Measurements from ENCODE around the gene PDXP.
A peak's percentile ranks its signal among the peaks of the same experiment; 100 is the strongest.
"Not testable (repeated sequence)": the region's sequence is repeated elsewhere in the genome, so short reads cannot be mapped to it uniquely, and the experiment has no call there.

Gene PDXP

DNA sequence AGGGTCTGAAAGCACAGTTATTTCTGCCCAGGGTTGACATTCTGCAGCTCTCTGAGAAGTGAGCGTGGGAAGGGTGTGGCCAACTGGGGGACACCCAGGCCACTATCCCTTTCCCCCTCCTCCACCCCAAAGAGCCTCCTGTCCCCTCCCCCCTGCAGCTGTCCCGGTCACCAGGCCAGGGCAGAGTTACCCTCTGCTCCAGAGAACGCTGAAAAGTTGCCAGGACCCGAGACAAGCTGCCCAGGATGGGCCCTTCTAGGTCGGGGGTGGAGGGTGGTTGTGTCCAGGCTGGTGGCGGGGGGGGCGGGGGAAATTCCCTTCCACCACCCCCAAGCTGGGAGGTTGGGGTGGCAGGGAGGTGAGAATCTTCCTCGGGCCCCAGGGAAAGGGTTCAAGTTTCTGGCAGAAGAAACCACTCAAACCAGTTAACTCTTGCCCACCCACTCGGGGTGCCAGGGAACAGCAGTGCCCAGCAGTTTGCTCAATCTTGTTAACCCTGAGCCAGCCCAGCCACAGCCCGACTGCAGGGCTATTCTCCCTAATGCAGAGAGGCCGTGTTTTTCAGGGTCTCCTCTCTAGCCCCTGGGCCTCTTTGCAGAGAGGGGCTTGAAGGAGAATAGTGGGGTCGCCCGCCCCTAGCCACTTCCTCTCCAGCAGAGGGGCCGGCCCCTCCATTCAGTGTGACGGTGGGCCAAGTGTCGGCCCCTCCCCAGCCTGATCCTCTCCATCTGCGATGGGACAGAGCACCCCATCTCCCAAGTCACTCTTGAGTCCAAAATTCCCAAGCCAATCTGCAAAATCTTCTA, 17.6 kb downstream of the PDXP start:
- DNase-seq = no peak

DNA sequence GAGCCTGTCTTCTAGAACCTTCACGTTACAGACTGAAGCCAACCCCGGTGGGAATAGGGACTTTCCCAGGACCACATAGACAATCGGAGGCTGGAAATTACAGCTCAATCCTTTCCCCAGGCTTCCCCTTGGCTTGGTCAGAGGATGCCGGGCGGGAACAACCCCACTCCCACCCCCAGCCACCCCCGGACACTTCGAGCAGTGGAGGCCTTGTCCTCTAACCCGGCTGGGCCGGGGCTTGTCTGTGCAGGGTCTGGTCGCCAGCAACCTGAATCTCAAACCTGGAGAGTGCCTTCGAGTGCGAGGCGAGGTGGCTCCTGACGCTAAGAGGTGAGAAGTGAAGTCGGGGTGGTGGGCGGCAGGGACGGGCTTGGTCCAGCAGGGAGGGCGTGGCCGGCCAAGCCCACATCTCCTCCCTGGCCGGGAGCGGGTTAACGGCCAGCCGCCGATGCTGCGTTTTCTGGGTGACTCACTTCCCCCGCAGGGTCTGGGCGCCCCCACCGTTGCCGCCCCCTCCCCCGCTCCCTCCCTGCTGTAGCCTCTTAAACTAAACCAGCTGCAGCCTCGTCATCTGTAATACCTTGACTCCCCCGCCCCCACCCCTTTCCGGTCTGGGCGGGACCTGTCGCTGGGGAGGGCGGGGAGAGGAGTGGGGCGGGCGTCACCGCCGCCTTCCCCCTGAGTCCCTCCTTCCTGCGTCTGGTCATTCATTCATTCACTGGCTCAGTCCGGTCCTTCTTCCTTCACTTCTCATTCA, 18.4 kb downstream of the PDXP start:
- peak; percentile 92 for DNase-seq

DNA sequence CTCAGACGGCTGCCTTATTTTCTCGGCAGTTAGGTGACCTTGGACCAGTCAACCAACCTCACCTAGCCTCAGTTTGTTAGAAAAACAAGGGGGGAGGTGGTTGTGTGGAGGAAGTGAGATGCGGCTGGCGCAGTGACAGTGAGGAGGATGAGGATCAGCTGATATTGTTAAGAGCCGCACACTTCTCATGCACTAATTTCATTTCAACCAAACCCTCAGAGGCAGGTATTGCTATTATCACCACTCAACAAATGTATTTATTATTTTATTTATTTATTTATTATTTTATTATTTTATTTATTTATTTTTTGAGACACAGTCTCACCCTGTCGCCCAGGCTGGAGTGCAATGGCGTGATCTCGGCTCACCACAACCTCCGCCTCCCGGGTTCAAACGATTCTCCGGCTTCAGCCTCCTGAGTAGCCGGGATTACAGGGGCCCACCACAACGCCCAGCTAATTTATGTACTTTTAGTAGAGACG, 19.0 kb downstream of the PDXP start:
- no peak for DNase-seq

DNA sequence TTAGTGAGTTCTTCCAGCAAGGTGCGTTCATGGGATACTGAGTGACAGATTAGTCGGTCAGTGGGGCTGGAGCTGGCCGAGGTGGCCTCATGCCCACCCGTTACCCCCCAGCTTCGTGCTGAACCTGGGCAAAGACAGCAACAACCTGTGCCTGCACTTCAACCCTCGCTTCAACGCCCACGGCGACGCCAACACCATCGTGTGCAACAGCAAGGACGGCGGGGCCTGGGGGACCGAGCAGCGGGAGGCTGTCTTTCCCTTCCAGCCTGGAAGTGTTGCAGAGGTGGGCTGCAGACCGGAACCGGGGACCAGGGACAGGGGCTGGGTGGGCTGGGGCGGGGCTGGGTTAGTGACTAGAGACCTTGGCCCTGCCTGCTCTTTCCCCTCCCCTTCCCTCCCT, 19.8 kb downstream of the PDXP start:
- no peak for DNase-seq

DNA sequence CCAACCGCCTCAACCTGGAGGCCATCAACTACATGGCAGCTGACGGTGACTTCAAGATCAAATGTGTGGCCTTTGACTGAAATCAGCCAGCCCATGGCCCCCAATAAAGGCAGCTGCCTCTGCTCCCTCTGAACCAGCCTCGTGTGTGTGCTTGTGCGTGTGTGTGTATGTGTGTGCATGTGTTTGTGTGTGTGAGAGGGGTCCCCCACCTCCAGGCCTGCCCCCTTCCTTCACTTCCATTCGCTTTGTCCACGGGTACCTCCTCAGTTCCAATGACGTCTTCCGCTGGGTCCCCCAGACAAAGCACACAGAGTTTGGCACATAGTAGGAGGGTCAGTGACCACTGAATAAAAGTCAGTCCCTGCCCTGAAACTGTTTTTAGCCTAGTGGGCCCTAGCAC, 21.1 kb downstream of the PDXP start:
- no peak for DNase-seq

DNA sequence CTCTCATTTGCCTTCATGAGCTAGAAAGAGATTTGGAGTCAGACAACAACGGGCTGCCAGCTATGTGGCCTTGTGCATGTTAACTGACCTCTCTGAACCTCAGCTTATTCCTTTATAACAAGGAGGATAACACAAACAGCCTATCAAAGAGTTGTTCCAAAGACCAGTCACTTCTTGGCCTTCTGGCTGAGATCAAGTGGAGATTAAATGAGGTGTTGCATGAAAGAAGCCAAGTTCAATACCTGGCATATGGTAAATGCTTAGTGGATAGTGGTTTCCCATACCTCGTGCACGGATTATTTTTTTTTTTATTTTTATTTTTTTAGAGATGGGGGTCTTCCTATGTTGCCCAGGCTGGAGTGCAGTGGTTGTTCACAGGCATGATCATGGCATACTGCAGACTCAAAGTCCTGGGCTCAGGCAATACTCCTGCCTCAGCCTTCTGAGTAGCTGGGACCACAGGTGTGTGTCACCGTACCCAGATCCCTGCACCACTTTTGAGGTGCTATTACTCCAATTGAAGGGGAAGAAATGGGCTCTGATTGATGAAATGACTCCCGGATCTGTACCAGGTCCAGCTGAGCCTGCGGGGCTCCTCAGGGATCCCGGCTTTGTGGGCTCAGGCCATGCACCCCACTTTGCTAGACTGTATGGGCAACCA, 21.8 kb downstream of the PDXP start:
- no peak for DNase-seq

DNA sequence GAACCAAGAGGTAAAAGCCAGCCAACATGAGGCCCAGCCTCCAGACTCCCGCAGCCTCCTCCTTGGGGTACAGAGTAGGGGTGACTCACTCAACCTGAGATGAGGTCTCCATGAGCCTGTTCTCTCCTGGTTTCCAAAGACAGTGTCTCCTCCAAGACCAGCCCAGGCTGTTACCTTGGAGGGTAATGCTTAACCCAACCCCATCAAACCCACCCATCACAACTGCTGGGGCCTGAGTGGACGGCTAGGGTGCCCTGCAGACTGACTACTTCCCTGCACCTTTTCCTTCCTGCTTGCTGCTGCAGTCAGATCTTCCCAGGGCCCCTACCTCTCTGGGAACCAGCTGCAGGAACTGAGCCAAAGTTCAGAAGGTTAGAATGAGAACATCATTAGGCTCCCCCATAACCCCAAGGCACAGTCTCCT, 22.5 kb downstream of the PDXP start:
- DNase-seq = peak; percentile 13

DNA sequence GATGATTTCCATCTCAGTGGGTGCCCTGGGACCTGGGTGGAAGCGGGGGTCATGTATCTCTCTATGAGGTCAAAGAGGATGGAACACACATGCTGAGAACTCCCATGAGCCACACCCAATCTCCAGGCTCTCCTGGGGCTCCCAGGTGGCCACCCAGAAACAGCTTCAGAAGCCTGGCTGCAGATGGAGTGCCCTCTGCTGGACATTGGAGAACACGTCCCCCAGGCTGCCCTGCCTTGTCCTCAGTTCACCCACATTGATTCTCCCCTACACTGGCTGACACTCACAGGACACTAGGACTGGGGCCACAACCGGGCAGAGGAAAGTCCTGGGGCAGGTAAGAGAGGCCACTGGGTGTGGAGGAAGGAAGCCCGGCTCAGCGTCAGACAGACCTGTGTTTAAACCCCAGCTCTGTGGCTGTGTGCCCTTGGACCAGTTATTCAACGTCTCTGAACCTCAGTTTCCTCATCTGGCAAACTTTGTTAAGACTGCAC, 23.1 kb downstream of the PDXP start:
- peak; percentile 36 for DNase-seq

DNA sequence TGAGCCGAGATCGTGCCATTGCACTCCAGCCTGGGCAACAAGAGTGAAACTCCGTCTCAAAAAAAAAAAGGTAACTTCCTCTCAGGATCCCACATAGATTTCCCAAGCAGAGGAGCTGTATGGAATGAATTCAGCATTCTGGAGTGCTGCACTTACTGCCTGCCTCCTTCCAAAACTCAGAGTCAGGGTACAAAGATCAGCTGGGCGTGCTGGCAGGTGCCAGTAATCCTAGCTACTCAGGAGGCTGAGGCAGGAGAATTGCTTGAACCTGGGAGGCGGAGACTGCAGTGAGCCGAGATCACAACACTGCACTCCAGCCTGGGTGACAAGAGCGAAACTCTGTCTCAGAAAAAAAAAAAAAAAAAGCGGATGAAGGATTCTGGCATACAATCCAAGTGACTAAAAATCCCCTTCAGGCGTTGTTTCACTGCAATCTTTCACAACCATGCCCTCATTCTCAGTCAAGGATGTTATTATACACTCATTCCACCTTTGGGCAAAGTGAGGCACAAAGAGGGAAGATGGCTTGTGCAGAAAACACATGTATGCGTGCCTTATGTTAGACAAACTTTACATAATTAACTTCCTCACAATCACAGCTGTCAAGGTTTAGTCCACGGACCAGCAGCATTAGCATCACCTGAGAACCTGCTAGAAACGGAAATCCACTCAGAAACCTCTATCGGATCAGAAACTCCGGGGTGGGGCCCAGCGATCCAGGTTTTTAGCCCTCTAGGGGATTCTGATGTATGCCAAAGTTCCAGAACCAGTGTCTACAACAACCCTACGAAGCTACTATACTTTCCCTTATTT, 26.5 kb downstream of the PDXP start:
- DNase-seq = no peak

DNA sequence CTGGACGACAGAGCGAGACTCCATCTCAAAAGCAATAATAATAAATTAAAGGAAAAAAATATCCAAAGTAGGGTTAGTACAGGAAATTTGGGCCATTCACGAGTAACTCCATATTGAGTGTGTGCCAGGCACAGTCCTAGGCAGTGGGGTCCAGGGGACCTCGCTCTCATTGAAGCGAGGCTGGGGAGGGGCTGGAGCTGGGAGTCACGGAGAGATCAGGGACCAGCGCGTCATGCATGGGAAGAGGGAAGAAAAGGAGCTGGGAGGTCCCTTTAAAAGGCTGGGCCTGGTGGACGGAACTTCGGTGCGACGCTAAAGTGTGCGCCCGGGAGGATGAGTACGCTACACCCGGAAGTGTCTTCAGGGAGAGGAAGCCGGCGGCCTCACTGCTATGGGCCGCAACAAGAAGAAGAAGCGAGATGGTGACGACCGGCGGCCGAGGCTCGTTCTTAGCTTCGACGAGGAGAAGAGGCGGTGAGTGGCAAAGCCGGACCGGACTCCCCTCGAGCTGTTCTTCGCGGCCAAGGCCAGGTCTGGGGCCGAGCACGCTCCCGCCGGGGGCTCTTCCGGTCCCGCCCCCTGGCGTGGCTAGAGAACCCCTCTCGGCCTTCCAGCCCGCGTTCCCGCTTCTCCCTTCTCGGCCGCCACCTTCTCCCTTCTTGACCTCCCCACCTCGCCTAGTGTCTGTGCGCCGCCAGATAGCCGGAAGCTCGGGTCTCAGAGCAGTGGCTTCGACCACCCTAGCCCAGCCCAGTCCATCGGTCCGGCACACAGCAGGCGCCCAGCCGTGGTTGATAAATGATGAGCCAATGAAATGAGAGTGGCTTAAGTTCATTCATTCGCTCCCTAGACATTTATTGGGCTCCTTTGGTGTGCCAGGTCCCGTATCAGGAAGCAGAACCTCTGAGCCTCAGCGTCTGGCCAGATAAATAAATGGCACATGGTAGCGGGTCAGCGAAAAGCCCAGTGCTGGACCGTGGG, 27.8 kb downstream of the PDXP start, which contains the start of gene NOL12:
Gene NOL12, plus strand, starts transcription at position 342 of the 981 bp plus-strand sequence. Its CDS starts 50 bp downstream, at position 392.
- peak; percentile 77 for DNase-seq

DNA sequence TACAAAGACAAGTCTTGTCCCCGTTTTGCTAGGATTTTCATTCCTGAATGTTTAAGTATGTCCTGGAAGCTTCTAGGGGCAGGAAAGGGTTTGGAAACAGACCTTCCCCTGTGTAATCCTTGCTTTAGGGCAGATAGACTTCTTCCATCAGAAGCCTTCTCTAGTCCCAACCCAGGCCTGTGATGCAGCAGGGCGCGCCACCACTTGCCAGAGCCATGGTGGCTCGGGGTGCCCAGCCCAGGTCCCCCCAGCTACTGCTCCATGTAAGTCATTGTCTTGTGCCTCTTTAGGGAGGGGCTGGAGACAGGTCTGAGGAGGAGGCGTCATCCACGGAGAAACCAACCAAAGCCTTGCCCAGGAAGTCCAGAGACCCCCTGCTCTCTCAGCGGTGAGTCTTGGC, 31.9 kb downstream of the PDXP start:
- no peak for DNase-seq

DNA sequence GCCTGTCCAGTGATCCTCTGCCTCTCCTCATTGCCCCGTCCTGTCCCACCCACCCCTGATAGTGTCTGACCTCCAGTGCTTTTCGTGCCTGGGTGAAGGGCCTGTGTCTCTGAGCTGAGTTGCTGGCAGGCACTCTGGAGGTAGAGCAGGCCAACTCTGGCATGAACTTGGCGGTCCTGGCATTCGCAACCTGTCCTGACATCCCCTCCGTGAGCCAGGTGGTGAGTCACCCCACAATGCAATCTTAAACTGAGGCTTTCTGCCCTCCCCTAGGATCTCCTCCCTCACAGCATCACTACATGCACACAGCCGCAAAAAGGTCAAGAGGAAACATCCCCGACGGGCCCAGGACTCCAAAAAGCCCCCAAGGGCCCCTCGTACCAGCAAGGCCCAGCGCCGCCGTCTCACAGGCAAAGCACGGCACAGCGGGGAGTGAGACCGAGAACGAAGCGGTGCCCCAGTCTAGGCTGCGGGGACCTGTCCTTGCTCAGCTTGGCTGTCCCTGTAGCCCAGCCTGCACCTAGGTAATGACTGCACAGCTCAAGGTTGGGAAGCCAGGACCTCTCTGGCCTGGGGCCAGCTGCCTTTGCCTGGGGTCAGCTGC, 32.5 kb downstream of the PDXP start:
- no peak for DNase-seq

DNA sequence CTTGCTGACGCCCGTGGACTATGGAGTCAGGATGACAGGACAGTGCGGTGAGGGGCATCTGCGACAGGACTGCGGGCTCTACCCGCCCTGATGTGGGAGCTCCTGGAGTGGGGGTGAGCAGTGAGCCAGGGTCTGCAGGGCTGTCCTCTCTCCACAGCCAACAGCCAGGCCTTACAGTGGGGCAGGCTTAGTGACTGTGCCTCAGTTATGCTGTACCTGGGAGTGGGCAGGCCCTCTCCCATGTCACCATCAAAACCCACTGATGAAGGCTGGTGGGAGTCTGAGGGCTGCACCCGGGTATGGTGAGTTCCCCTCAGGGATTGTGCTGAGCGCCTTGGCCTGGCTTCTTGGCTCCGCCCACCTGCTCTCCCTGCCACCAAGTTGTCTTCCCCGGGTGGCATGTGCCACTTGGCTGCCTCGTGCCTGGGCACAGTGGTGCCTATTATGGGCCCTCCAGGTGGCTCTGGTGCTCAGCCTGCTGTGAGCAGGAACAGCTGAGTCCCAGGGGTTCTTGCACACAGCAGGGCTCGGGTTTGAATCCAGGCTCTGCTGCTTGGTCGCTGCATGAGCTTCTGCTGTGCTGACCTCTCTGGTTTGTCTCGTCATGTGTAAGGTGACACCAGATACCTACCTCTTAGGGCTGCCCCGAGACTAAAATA, 34.2 kb downstream of the PDXP start:
- no peak for DNase-seq

DNA sequence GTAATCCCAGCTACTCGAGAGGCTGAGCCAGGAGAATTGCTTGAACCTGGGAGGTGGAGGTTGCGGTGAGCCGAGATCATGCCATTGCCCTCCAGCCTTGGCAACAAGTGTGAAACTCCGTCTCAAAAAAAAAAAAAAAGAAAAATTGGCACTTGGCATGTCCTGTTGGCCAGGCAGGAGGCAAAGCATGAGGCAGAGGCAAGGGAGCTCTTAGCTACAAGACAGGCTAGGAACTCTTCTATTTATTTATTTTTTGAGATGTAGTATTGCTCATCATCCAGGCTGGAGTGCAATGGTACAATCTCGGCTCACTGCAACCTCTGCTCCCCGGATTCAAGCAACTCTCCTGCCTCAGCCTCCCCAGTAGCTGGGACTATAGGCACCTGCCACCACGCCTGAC, 35.6 kb downstream of the PDXP start:
- DNase-seq = not testable (repeated sequence)

DNA sequence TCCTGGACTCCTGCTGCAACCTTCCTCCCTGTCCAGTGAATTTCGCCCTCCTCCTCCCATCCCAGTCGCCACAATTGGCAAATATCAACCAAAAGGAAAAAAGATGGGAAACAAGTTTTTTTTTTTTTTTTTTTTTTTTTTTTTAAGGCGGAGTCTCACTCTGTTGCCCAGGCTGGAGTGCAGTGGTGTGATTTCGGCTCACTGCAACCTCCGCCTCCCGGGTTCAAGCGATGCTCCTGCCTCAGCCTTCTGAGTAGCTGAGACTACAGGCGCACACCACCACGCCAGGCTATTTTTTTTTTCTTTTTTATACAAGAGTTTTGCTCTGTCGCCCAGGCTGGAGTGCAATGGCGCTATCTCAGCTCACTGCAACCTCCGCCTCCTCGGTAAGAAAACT, 37.7 kb downstream of the PDXP start:
- not testable (repeated sequence) for DNase-seq

DNA sequence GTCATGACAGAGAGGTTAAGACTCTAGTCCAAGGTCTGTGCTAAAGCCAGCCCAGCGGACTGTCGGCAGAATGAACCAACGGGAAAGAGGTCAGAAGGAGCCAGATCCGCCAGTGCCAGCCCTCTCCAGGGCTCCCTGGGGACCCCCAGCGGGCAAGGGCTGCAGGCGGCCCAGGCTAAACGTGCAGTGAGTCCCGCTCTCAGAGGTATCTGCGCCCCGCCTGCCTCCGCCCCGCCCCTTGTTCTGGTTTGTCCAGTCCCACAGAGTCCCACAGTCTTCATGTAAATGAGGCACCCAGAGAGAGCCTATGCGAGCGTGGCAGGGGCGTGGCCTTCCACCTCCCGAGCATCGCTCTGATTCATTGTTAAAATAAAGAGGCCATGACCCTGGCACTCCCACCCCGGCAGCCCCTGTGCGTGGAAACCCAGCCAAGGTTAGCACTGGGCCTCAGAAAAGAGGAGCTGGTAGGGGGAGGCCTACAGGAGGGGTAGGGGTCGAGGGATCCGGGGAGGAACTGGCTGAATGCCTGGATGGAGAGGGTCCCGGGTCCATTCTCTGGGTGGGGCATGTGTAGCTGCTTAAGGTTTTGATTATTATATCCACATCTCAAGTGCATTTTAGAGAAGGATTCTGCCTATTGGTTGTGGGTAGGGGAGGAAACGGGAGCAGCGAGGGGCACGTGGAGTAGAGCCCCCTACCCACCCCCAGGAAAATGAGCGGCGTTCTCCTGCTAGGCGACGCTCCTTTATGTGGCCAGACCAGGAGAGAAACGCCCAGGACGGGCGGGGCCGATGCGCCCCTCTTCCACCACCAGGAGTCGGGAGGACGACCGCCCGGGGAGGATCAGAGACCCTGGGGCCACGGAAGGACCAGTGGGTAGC, 38.4 kb downstream of the PDXP start, which contains the start of gene TRIOBP:
Gene TRIOBP, plus strand, starts transcription at position 392 of the 881 bp plus-strand sequence. CDS start 4,318 bp downstream, outside the sequence.
- peak; percentile 98 for DNase-seq

DNA sequence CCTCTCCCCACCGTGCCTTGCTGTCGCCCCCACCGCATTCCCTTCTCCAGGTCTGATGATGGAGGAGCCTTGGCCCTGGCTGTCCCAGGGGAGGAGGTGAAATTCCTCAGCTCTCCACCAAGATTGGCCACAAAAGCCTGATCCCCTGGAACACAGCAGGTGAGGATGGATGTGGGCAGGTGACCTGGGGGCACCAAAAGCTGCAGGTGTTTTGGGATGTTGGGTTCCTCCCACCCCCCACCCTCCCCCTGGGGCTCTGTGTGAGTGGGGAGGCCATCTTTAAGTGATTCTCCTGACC, 39.0 kb downstream of the PDXP start:
- DNase-seq = no peak

DNA sequence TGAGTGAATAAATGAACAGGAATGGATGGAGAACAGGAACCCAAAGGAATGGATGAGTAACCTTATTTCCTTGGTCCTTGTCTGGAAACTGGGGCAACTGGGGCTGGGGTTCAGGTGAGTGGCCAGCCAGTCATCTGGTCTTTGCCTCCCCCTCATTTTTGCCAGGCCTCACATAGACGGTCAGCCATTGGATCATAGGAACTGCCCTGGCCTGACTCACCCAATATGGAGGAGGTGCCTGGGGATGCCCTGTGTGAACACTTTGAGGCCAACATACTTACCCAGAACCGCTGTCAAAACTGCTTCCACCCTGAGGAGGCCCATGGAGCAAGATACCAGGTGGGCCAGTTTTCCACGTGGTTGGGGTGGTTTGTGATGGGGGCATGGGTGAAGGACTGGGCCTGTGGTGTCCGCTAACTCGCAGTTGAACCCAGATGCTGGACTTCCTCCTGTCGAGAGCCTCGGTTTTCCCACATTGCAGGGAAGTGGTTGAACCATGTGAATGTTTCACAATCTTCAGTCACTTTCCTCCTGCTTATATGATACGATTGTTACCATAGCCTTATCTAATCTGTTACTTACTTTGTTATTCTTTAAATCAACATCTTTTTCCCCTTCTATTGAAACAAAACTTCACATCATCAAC, 42.7 kb downstream of the PDXP start:
- DNase-seq = no peak

DNA sequence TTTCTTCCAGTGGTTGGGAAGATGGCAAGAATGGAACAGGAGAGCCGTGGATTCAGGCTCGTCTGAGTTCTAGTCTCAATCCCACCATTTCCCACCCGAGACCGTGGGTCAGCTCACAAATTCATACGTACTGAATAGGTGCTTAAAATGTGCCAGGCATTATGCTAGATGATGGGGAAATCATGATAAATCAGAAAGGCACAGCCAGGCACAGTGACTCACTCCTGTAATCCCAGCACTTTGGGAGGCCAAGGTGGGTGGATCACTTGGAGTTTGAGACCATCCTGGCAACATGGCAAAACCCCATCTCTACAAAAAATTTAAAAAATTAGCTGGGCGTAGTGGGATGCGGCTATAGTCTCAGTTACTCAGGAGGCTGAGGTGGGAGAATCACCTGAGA, 45.4 kb downstream of the PDXP start:
- DNase-seq = no peak

Data from T1000 (cell line).